GM18526 (cell line): ENCODE measurements around the gene HOXD4.

Source experiments
- POLR2A ChIP-seq: IDR thresholded peaks from 3 replicates; pipeline ENCODE4 v1.6.1; 2011; ENCODE audit not compliant: insufficient read length; ENCODE audit errors: extremely low read depth

The HOXD4 gene

GRCh38 chr2:176172895-176173566 is 21.7 kb downstream of the HOXD4 start:
- no peak for TF ChIP-seq POLR2A

GRCh38 chr2:176173567-176174381 is 22.4 kb downstream of the HOXD4 start:
- TF ChIP-seq POLR2A, result no peak

GRCh38 chr2:176174382-176174823 is 23.1 kb downstream of the HOXD4 start:
- TF ChIP-seq POLR2A, result no peak

- TF ChIP-seq POLR2A, result no peak
These were observed 23.7 kb downstream of the HOXD4 start for GRCh38 chr2:176174824-176175708.

- no peak for TF ChIP-seq POLR2A
These were observed 24.6 kb downstream of the HOXD4 start for GRCh38 chr2:176175709-176176607.

- no peak for TF ChIP-seq POLR2A
These were observed 26.3 kb downstream of the HOXD4 start for GRCh38 chr2:176177580-176178037.

- TF ChIP-seq POLR2A, result no peak
These were observed 26.8 kb downstream of the HOXD4 start for GRCh38 chr2:176178038-176178756.

GRCh38 chr2:176178757-176179295 is 27.5 kb downstream of the HOXD4 start:
- TF ChIP-seq POLR2A, result no peak

- TF ChIP-seq POLR2A, result no peak
These were observed 30.2 kb downstream of the HOXD4 start for GRCh38 chr2:176181551-176181950.

- no peak for TF ChIP-seq POLR2A
These were observed 31.3 kb downstream of the HOXD4 start for GRCh38 chr2:176182671-176183070.

- no peak for TF ChIP-seq POLR2A
These were observed 33.4 kb downstream of the HOXD4 start for GRCh38 chr2:176184749-176185148.

GRCh38 chr2:176186024-176186423 is 34.7 kb downstream of the HOXD4 start:
- TF ChIP-seq POLR2A, result no peak

GRCh38 chr2:176187200-176187898 is 36.0 kb downstream of the HOXD4 start:
- no peak for TF ChIP-seq POLR2A
